Raji (cell line): ENCODE results near the gene TBC1D28.
"Not testable (repeated sequence)": the region's sequence is repeated elsewhere in the genome, so short reads cannot be mapped to it uniquely, and the experiment has no call there.

ENCODE experiments used
- POLR2A ChIP-seq: IDR thresholded peaks from 2 replicates; pipeline ENCODE4 v1.6.1; 2011; ENCODE audit warnings: low read depth, low read length, control low read depth; ENCODE audit not compliant: insufficient read depth

Gene TBC1D28

DNA sequence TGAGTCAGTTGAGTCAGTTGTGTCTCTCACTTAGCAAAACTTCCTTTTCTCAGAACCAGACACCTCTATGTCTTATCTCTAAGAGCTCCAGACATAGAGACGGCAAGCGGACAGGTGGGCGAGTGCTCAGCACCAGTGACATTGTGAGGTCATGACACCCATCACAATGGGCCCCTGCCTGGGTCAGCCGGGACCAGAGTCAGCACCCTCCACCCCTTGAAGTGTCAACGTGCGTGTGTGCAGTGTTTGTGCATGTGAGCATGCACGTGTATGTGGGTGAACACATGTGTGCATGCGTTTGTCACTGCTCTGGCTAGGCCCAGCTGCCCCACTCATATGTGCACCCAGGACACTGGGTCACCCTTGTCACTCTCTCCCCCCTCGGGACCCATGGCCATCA, at the start of gene TBC1D28:
Gene TBC1D28 (minus strand): TSS at position 101 of the 400 bp plus-strand sequence. CDS start 3,039 bp downstream, outside the sequence.
- not testable (repeated sequence) for TF ChIP-seq POLR2A

DNA sequence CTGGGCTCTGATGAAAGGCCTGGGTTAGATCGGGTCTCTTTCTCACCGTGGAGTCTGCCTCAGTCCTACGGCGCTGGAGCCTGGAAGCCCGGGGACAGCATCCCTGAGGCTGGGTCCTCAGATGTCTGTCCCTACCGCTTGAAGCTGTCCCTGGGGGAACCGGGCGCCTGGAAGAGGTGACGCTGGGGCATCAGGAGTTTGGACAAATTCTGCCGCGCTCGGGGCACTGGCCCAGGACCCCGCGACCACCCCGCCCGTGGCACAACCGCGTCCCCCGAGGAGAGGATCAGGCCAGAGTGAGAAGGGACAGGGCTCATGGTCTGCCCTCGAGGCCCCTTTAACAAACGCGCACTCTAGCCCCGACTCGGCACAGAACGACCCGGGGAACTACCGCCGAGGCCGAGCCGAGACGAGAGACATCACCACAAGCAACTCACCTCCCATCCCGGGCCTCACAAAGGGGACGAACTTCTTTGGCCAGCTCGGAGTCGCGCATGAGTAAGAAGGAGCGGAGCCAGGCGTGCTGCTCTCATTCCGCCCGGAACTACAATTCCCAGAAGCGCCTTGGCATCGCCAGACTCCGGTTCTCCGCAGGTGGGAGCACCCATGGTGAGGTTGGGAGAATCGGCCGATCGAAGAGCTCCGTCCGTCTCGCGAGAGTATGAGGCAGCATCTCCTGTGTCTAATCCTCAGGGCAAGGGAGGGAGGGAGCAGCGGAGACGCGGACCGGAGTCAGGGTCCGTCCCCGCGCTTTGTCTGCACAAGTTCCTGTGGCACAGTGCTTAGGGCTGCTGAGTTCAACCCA, 37.8 kb upstream of the TBC1D28 start, which contains the start of gene FOXO3B:
Gene FOXO3B (minus strand): TSS at position 548 of the 805 bp plus-strand sequence. CDS start 663 bp downstream, outside the sequence.
- TF ChIP-seq POLR2A = not testable (repeated sequence)

DNA sequence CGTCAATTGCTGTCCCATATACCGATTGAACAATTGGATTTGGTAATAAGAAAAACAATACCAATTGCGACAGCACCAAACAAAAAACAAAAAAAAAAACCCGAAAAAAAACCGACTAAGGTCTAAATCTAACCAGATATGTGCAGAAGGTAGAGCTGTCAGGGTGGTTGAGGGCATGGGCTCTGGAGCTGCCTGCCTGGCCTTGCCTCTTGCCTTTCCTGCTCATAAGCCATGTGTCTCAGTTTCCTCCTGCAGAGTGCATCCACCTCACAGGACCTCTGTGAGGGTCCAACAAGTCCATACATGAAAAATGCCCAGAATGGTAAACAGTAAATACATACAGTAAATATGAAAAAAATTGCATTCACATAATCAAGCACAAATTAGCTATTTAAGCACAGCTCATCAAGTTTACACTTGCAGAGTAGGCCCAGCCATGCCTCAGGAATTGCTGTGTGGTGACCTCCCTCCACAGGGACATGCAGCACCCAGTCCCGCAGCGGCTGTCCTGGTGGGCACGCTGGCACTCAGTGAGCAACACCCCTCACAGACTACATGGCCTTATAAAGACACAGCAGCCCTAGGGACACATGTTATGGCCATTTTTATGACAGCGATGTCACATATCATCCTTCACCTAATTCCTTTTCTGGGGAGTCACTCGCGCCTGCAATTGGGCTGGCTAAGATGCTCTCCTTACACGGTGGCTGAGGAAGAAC, 17.9 kb downstream of the TBC1D28 start:
- no peak for TF ChIP-seq POLR2A
